SK-N-MC (cell line): ENCODE data around the gene OR6S1.

Source experiments
- DNase-seq: peaks from one replicate; pipeline ENCODE4 v3.0.0-alpha.2; 2011; ENCODE audit warnings: low read depth, low spot score
- H3K27ac ChIP-seq: fragments of 200-600 bp; sonication (generic); 2 replicates; pipeline ENCODE4 v1.5.1; 2016; ENCODE audit warnings: mixed run types
- H3K36me3 ChIP-seq: fragments of 200-600 bp; sonication (generic); 2 replicates; pipeline ENCODE4 v1.6.1; 2017; ENCODE audit warnings: antibody characterized with exemption, low read length, mixed read lengths; ENCODE audit not compliant: insufficient read depth
- H3K4me3 ChIP-seq: fragments of 200-600 bp; sonication (generic); 2 replicates; pipeline ENCODE4 v1.5.1; 2016
- H3K9ac ChIP-seq: fragments of 200-600 bp; sonication (generic); 2 replicates; pipeline ENCODE4 v1.8.0; 2017; ENCODE audit warnings: mixed run types, mixed read lengths; ENCODE audit not compliant: insufficient read length
- H3K9me3 ChIP-seq: fragments of 200-600 bp; sonication (generic); 2 replicates; pipeline ENCODE4 v1.6.1; 2017; ENCODE audit warnings: low read depth, mild to moderate bottlenecking, antibody characterized with exemption, low read length, moderate library complexity, mixed read lengths
- EZH2 ChIP-seq: fragments of 200-600 bp; sonication (generic); IDR thresholded peaks from one replicate; pipeline ENCODE4 v1.6.1; 2017; ENCODE audit warnings: antibody characterized with exemption
- FOXP2 ChIP-seq: optimal IDR thresholded peaks from 2 replicates; pipeline ENCODE3; 2011; ENCODE audit warnings: mild to moderate bottlenecking, moderate library complexity; ENCODE audit not compliant: insufficient read depth; ENCODE audit errors: extremely low read length, control extremely low read depth
- POLR2AphosphoS5 ChIP-seq: IDR thresholded peaks from 2 replicates; pipeline ENCODE4 v1.6.1; 2012; ENCODE audit warnings: mild to moderate bottlenecking, low read depth, low read length, borderline replicate concordance

The OR6S1 gene, protein sequence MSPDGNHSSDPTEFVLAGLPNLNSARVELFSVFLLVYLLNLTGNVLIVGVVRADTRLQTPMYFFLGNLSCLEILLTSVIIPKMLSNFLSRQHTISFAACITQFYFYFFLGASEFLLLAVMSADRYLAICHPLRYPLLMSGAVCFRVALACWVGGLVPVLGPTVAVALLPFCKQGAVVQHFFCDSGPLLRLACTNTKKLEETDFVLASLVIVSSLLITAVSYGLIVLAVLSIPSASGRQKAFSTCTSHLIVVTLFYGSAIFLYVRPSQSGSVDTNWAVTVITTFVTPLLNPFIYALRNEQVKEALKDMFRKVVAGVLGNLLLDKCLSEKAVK

DNA sequence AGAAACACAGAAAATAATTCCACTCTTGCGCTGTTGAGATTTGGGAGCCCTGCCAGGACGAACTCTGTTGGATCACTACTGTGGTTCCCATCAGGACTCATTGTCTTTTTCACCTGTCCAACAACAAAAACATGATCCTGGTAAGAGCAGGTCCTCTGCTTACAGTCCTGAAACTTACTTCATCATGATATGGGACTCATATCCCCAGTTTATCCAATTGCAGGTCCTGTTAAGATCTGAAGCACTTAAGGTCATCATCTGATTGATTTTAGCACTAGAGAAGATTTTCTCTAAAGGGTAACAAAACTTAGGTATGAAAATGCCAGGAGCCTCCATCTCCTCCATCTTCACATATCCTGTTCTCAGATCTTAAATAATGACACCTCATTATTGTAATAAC lies at the start of gene OR6S1:
Gene OR6S1 (minus strand): TSS at position 101 of the 400 bp plus-strand sequence. CDS start 0 bp downstream, at position 101.
- Histone ChIP-seq H3K36me3 (no peaks in the 10 kb centered on the region), H3K4me3 (no peak within 1 kb of the TSS), H3K9me3 (no peaks in the 10 kb centered on the region), H3K27ac (no peak within 1 kb of the TSS), H3K9ac (no peak within 1 kb of the TSS)
- no peak for DNase-seq
- TF ChIP-seq POLR2AphosphoS5: no peak
- no peak for TF ChIP-seq EZH2
- TF ChIP-seq FOXP2: no peak

DNA sequence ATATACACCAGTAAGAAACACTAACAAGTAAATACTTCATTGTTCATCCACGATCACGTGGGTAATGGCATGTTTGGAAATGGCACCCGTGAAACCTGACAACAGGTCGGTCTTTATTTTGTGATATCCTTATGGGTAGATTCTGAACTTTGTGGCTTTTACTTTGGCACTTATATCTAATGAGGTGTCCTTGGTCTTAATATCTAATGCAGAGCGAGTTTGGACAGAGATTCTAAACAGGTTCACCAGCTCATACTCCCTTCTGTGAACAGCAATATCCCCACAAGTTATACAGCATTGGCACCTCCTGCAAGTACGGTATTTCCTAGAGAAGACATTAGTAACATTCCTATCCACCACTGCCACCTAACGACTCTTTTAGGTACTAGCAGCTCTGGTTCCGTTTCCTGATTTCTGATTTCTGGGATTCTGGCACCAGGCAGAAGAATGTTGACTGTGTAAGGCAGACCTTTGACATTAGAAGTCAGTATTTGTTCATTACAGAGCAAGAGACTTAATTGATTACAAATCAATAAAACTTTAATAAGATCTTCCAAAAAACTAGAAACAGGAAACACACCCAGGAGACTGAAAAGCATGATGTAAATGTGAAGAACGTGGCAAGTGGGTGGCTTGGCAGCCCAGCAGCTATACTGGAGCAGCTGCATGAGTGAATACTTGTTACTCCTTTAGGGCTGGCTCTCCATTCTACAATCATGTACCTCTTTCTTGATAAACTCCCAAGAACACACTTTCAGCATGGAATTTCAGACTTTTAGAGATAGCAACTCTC lies 49.6 kb upstream of the OR6S1 start:
- H3K4me3 ChIP-seq: peak overlapping the region; percentile 44; the same call in 1 of the 2 replicates
- no peak for DNase-seq
- no peaks in the 10 kb centered on the region for H3K36me3 ChIP-seq
- no peaks in the 10 kb centered on the region for H3K9me3 ChIP-seq
- no peak for TF ChIP-seq EZH2
- H3K27ac ChIP-seq: no peak overlapping the region
- H3K9ac ChIP-seq: no peak overlapping the region

DNA sequence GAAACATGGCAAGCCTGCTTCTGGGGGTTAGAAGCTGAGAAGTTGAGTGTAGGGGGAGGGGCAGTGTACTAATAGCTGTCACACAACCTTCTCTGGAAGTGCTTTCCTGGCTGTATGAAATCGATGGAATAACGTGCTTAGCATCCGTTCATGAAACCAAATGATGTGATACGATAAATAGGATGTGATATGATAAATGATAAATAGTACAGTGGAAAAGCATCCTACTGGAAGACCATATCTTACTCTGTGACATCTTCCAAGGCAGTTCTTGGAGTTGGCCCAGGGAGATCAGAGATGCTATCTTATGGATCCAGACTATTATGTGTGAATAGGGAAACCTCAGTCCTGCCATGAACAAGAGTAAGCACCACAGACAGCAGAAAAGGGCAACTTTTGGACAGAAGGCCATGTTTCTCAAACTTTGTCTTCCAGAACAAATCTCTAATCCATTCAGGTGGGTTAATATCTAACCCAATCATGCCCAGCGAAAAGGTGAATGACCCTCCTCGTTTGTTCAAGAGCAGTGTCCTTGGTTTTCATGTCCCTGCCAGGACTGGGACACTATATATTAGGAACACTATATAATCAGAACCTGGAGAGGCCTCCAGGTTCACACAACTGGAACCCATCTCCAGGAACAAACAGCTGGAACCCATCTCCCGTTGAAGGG lies 46.8 kb upstream of the OR6S1 start, which contains the start of gene ANG:
Gene ANG (plus strand): TSS at position 598 of the 673 bp plus-strand sequence. CDS start 4,801 bp downstream, outside the sequence.
- Histone ChIP-seq H3K9ac (no peak within 1 kb of the TSS), H3K9me3 (no peaks in the 10 kb centered on the region), H3K36me3 (no peaks in the 10 kb centered on the region), H3K27ac (no peak within 1 kb of the TSS), H3K4me3 (no peak within 1 kb of the TSS)
- DNase-seq: no peak
- TF ChIP-seq EZH2: no peak
- no peak for TF ChIP-seq POLR2AphosphoS5
- TF ChIP-seq FOXP2: no peak

DNA sequence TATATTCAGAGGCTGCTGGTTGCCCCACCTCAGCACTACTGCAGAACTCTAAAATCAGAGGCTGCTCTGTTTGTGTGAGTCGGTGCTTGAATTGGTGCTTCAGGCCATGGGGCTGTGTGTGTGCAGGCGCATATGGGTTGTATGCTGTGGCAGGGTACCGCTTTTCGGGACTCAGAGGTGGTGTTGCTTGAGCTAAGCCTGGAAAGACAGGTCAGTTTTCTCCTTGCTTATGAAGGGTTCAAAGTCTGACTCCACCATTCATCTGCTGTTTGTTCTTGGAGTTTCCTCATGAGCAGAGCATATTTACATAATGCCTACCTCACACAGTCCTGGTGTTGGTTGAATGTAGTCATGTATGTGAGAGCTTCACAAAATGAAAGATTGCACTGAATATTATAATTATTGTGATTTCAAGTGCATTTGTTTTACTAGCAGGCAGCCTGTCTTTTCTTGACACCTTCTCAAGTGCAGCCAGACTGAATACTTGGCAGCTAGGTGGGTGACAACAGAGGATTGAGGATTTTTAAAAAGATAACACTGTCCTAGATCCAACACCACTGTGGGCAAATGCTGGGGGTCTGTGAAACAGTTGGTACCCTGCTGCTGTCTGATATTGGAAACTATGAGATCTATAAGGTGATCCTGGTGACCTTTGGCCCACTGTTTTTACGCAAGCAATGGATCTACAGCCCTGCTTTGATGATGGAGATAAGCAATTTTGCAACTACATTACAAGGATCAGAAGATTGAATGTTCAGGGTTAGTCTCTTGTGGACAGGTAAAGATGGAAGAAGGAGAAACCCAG lies 46.1 kb upstream of the OR6S1 start:
- Histone ChIP-seq H3K4me3 (no peak overlapping the region), H3K27ac (no peak overlapping the region), H3K36me3 (no peaks in the 10 kb centered on the region), H3K9me3 (no peaks in the 10 kb centered on the region), H3K9ac (no peak overlapping the region)
- DNase-seq: no peak
- TF ChIP-seq EZH2 (no peak), FOXP2 (no peak), POLR2AphosphoS5 (no peak)

DNA sequence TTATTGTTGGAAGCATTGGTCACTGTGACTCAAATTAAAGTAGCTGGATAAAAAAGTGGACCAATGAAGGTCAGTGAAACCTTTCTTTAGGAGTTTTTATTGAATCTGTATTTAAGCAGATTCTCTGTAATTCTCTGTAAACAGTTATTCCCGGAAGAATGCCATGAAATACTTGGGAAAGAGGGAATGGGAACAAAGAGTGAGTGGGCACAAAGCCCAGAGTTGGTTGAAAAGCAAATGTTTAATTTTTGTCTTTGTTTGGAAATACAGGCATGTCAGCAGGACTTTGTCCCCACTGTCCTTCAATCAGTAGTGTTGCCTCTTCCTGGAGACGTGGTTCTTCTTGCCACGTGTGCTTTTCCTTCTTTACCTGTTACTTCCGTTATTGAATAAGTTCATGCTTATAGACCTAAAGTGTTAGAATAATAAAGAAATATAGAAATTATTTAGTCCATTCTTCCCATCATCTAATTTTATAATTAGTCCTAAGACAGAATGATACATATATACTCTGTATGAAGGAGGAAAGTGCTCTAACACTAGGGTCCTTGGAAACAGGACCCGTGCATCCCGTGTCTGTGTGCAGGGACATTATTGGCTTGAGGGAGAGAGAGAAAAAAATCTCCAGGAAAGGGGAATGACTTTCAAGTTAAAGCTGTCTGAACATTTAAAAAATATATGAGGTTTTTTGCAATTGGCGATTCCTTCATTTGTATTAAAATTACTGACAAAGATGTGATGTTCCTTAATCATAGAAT lies 45.1 kb upstream of the OR6S1 start:
- Histone ChIP-seq H3K4me3 (no peak overlapping the region), H3K9ac (no peak overlapping the region), H3K36me3 (no peaks in the 10 kb centered on the region), H3K9me3 (no peaks in the 10 kb centered on the region), H3K27ac (no peak overlapping the region)
- no peak for DNase-seq
- TF ChIP-seq FOXP2: no peak
- no peak for TF ChIP-seq POLR2AphosphoS5
- TF ChIP-seq EZH2: no peak

DNA sequence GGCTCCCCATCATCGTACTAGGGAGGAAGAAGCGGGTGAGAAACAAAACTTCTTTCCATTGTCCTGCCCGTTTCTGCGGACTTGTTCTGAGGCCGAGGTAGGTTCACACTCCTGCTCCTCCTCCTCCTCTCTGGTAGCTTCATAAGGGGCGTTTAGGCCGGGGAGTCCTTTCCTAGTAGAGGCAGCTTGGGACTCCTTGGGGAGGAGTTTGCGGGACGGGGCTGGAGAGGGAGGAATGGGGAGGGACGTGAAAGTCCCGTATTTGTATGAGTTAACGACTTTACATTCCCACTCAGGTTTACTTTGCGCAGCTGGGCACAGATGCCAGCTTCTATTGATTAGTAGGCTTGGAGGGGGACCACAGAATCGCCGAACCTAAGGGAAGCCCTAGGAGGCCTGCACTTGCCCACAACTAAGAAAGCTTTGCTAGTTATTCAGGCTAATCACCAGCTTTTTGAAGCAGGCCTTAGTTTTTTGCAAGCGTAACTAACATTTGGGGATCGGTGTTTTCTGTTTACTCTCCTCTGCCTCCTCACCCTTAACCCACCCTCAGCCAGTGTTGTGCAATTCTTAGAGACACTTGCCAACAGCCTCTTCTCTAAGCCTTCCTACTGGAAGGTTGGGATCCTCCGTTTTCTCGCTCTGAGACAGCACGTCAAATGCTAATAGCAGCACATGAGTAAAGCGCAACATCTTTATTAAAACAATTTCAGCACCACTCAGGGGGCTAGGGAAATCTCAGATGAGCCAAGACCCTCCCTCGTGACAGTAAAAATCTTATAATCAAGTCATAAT lies 43.4 kb upstream of the OR6S1 start:
- no peak for TF ChIP-seq FOXP2
- no peak for TF ChIP-seq EZH2
- no peak for TF ChIP-seq POLR2AphosphoS5
- DNase-seq: no peak
- Histone ChIP-seq H3K9ac (peak overlapping the region; percentile 71), H3K36me3 (no peaks in the 10 kb centered on the region), H3K27ac (no peak overlapping the region), H3K4me3 (peak overlapping the region; percentile 100), H3K9me3 (no peaks in the 10 kb centered on the region)
